ENCODE measurements around the gene GALNT18.

GALNT18 gene

DNA sequence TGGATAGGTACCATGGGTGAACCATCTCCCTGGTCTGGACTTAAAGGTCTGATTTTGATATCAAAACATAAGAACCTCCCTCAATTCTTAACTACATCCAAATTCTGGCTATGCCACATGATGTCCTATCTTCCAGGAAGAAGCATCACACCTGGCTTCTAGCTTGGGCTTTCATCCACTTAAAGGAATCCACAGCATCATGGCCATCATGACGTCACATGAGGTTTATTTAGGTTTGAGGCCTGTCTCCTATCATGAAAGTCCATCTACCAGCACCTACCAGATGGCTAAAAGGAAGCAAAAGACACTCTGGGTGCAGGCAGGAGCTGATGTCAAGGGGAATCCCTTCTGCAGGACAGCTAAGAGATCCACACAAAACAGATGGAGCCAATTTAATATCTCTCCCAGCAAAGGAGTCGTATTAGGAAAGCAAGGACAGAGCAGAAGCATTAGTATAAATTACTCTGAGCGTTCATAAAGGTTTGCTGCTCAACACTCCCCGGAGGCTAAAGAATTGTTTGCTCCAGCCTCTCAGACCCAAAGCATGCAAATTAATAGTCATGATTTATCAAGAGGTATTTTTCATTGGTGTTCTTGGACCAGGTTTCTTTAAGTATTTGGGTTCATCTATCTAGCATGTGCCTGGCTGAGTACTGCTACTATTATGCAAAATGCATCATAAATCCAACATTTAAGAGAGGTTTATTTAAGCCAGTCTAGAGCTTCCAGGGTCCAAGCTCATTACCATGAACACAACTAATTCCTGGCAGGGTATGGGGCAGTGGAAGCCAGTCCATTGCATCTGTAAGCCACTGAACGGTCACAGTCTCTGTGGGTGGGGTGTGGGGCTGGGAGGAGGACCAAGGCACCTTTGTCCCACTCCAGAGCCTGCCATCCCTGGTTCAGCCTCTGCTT lies 47.2 kb downstream of the GALNT18 start:
- H3K4me3 ChIP-seq (ENCODE audit: low read length): no peak overlapping the region
- TF ChIP-seq ZNF274 (IDR thresholded peaks at IDR 0.05; ENCODE audit: low read depth, low read length): no peak

GRCh38 chr11:11572386-11572785 lies 49.4 kb downstream of the GALNT18 start:
- no peak for TF ChIP-seq ZNF274 (IDR thresholded peaks at IDR 0.05; ENCODE audit: low read depth, low read length)
- H3K4me3 ChIP-seq (ENCODE audit: low read length): no peak overlapping the region

GRCh38 chr11:11571893-11572292 lies 49.9 kb downstream of the GALNT18 start:
- TF ChIP-seq ZNF274 (IDR thresholded peaks at IDR 0.05; ENCODE audit: low read depth, low read length): no peak
- H3K4me3 ChIP-seq (ENCODE audit: low read length): no peak overlapping the region

DNA sequence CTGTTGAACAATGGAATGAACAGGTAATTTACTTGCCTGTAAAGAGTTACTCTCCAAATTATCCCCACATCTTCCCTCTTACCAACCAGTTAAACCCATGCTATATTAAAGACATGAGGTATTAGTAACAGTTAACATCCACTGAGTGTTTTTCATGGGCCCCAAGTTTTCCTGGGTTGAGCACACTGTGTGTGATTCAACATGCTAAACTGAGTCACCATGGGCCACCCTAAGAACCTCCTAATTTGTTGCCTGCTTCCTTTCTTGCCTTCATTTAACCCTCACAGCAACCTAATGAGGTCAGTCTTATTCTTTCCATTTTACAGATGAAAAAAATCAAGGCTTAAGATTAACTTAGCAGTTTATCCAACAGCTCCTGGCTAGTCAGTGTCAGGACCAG lies 51.0 kb downstream of the GALNT18 start:
- no peak overlapping the region for H3K4me3 ChIP-seq (ENCODE audit: low read length)
- TF ChIP-seq ZNF274 (IDR thresholded peaks at IDR 0.05; ENCODE audit: low read depth, low read length): no peak

GRCh38 chr11:11569936-11570491 lies 51.8 kb downstream of the GALNT18 start:
- no peak for TF ChIP-seq ZNF274 (IDR thresholded peaks at IDR 0.05; ENCODE audit: low read depth, low read length)
- H3K4me3 ChIP-seq (ENCODE audit: low read length): no peak overlapping the region

GRCh38 chr11:11568651-11569229 lies 53.1 kb downstream of the GALNT18 start:
- no peak for TF ChIP-seq ZNF274 (IDR thresholded peaks at IDR 0.05; ENCODE audit: low read depth, low read length)
- H3K4me3 ChIP-seq (ENCODE audit: low read length): no peak overlapping the region

- no peak overlapping the region for H3K4me3 ChIP-seq (ENCODE audit: low read length)
These were observed 53.7 kb downstream of the GALNT18 start for GRCh38 chr11:11567936-11568650.

DNA sequence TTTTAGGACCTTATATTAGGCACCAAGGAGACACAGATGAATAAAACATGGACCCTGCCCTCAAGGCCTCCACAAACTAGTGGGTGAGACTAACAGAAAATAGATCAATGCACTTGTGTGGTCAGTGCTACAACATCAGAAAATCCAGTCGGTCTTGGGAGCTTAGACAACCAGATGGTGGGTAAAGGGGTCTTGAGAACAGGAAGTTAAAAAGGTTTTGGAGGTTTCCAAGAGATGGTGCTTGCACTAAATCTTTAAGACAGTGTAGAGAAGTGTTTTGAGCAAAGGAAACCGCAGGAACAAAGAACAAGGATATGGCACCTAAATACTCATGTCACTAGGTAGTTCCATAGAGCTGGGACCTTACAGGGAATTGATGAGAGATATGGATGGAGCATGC lies 56.2 kb downstream of the GALNT18 start:
- H3K4me3 ChIP-seq (ENCODE audit: low read length): no peak overlapping the region
- no peak for TF ChIP-seq ZNF274 (IDR thresholded peaks at IDR 0.05; ENCODE audit: low read depth, low read length)

More at GRCh38 chr11:11567936-11568650, 53.7 kb downstream of the GALNT18 start:
- no peak for TF ChIP-seq ZNF274 (IDR thresholded peaks at IDR 0.05; ENCODE audit: low read depth, low read length)

GRCh38 chr11:11563200-11563975 lies 58.4 kb downstream of the GALNT18 start:
- no peak overlapping the region for H3K4me3 ChIP-seq (ENCODE audit: low read length)
- TF ChIP-seq ZNF274 (IDR thresholded peaks at IDR 0.05; ENCODE audit: low read depth, low read length): no peak

- H3K4me3 ChIP-seq (ENCODE audit: low read length): no peak overlapping the region
- no peak for TF ChIP-seq ZNF274 (IDR thresholded peaks at IDR 0.05; ENCODE audit: low read depth, low read length)
These were observed 59.8 kb downstream of the GALNT18 start for GRCh38 chr11:11561991-11562390.

DNA sequence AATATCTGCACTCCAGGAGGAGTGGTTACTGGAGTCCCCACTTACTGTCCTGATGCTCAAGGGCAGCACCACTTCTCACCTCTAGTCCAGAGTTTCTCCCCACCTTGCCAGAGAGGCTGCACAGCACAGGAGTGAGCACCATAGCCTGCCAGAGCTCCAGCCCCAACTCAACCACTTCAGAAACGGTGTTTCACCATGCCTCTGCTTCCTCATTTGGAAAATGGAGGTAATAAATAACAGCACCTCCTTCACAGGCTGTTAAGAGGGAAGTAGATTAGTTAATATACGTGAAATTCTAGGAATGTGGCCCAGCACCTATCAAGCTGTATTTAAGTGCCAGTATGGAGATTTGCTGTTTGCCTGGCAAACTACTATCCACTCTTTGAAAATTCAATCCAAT lies 63.0 kb downstream of the GALNT18 start:
- TF ChIP-seq ZNF274 (IDR thresholded peaks at IDR 0.05; ENCODE audit: low read depth, low read length): no peak
- no peak overlapping the region for H3K4me3 ChIP-seq (ENCODE audit: low read length)

- H3K4me3 ChIP-seq (ENCODE audit: low read length): no peak overlapping the region
- no peak for TF ChIP-seq ZNF274 (IDR thresholded peaks at IDR 0.05; ENCODE audit: low read depth, low read length)
These were observed 63.4 kb downstream of the GALNT18 start for GRCh38 chr11:11558396-11558795.

DNA sequence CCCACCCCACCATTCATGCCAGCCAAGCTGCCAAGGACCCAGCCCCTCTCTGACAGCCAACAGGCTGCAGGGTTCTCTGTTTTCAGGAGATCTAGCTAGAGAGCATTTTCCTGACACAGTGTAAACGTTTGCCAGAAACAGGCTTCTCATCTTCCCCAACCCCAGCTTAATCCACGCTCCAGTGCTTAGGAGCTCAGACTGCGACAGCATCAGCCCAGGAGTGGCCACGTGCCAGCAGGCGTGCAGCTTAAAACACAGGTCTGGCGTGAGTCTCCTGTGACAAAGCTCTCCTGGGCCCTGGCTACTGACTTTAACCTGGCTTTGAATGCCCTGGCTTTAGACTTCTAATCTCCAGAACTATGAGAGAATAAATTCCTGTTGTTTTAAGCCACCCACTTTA lies 66.6 kb downstream of the GALNT18 start:
- H3K4me3 ChIP-seq (ENCODE audit: low read length): no peak overlapping the region
- TF ChIP-seq ZNF274 (IDR thresholded peaks at IDR 0.05; ENCODE audit: low read depth, low read length): no peak

DNA sequence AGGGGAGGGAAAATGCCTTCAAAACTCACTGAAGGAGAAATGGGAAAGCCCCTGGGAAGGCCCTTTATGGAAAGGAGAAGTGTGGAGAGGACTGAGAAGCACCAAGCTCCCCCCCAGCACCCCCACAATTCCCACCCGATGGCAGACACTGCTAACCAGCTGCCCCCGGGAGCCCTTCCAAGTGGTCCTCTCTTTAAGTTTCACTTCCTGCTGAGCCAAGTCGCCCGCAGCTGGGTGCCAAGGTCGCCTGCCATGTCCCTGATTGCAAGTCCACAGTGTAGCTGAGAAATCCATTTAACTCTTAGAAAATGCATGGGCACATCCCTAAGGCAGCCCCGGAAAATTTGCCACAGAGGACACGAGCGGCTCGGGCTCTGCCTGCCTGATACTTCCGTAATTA lies 68.2 kb downstream of the GALNT18 start:
- no peak overlapping the region for H3K4me3 ChIP-seq (ENCODE audit: low read length)
- TF ChIP-seq ZNF274 (IDR thresholded peaks at IDR 0.05; ENCODE audit: low read depth, low read length): no peak
